HG02759 (cell line): ENCODE measurements around the gene PPP2R5D.
"Not testable (repeated sequence)": the region's sequence is repeated elsewhere in the genome, so short reads cannot be mapped to it uniquely, and the experiment has no call there.

Source experiments
- ATAC-seq: cut with Tn5 transposase; IDR thresholded peaks from one replicate; pipeline ENCODE4 v1.9.1; 2021; ENCODE audit warnings: mild to moderate bottlenecking, moderate library complexity; ENCODE audit not compliant: unreplicated experiment

Gene PPP2R5D

GRCh38 chr6:43021270-43022047 is 37.1 kb downstream of the PPP2R5D start, which contains the start of gene RRP36:
RRP36 (plus strand) TSS chr6:43021623; CDS start chr6:43021655, 32 bp downstream.
- ATAC-seq: peak; percentile 87

- no peak for ATAC-seq
Observed at GRCh38 chr6:43024436-43024835, 40.1 kb downstream of the PPP2R5D start.

GRCh38 chr6:43026365-43026764 is 42.0 kb downstream of the PPP2R5D start:
- no peak for ATAC-seq

GRCh38 chr6:43029120-43029519 is 44.8 kb downstream of the PPP2R5D start:
- no peak for ATAC-seq

GRCh38 chr6:43032326-43032725 is 48.0 kb downstream of the PPP2R5D start:
- no peak for ATAC-seq

GRCh38 chr6:43033496-43034189 is 49.3 kb downstream of the PPP2R5D start:
- no peak for ATAC-seq

GRCh38 chr6:43034190-43034525 is 49.8 kb downstream of the PPP2R5D start:
- ATAC-seq: no peak

GRCh38 chr6:43035495-43036194 is 51.3 kb downstream of the PPP2R5D start:
- ATAC-seq: no peak

- no peak for ATAC-seq
Observed at GRCh38 chr6:43036712-43037111, 52.3 kb downstream of the PPP2R5D start.

- ATAC-seq: no peak
Observed at GRCh38 chr6:43037197-43037596, 52.8 kb downstream of the PPP2R5D start.

GRCh38 chr6:43037706-43038105 is 53.3 kb downstream of the PPP2R5D start:
- no peak for ATAC-seq

GRCh38 chr6:43038727-43039126 is 54.4 kb downstream of the PPP2R5D start:
- no peak for ATAC-seq

GRCh38 chr6:43040542-43041257 is 56.3 kb downstream of the PPP2R5D start:
- no peak for ATAC-seq

GRCh38 chr6:43041475-43041874 is 57.1 kb downstream of the PPP2R5D start:
- not testable (repeated sequence) for ATAC-seq

- ATAC-seq: no peak
Observed at GRCh38 chr6:43043310-43043709, 58.9 kb downstream of the PPP2R5D start.

GRCh38 chr6:43045371-43045930 is 61.1 kb downstream of the PPP2R5D start:
- ATAC-seq: no peak

GRCh38 chr6:43047998-43048397 is 63.6 kb downstream of the PPP2R5D start:
- no peak for ATAC-seq

GRCh38 chr6:43050981-43051380 is 66.6 kb downstream of the PPP2R5D start:
- no peak for ATAC-seq

- ATAC-seq: no peak
Observed at GRCh38 chr6:43052225-43052841, 68.0 kb downstream of the PPP2R5D start.

- ATAC-seq: peak; percentile 10
Observed at GRCh38 chr6:43052842-43053544, 68.6 kb downstream of the PPP2R5D start.
